Endodermal cell (in vitro differentiated cells): ENCODE data around the gene LEFTY2. TPM values are rescaled to one million over a fixed set of nuclear protein-coding genes. Genes with fewer than 3 reads are reported as not detected.
A peak's percentile ranks its signal among the peaks of the same experiment; 100 is the strongest.
"Not testable (repeated sequence)": the region's sequence is repeated elsewhere in the genome, so short reads cannot be mapped to it uniquely, and the experiment has no call there.

Experiments used
- DNase-seq: peaks from one replicate; pipeline ENCODE4 v3.0.0-alpha.2; 2017
- H3K27ac ChIP-seq: 2 replicates; pipeline ENCODE4 v1.5.1; 2013; ENCODE audit warnings: mild to moderate bottlenecking, low read depth, low read length, moderate library complexity
- H3K27me3 ChIP-seq: 2 replicates; pipeline ENCODE4 v1.6.1; 2013; ENCODE audit warnings: mild to moderate bottlenecking, low read length, moderate library complexity; ENCODE audit not compliant: insufficient read depth, control insufficient read depth, poor library complexity, severe bottlenecking
- H3K36me3 ChIP-seq: 2 replicates; pipeline ENCODE4 v1.7.0; 2013; ENCODE audit warnings: mild to moderate bottlenecking, low read length, moderate library complexity; ENCODE audit not compliant: control insufficient read depth, insufficient read depth
- H3K4me1 ChIP-seq: one replicate; pipeline ENCODE4 v1.7.0; 2013; ENCODE audit warnings: low read length; ENCODE audit not compliant: control insufficient read depth, insufficient read depth
- H3K4me3 ChIP-seq: 2 replicates; pipeline ENCODE4 v1.5.1; 2013; ENCODE audit warnings: mild to moderate bottlenecking, low read length, moderate library complexity
- H3K9ac ChIP-seq: 2 replicates; pipeline ENCODE4 v1.6.1; 2013; ENCODE audit warnings: mild to moderate bottlenecking, low read length, moderate library complexity; ENCODE audit not compliant: poor library complexity, severe bottlenecking; ENCODE audit errors: extremely low read depth
- H3K9me3 ChIP-seq: 2 replicates; pipeline ENCODE4 v1.6.1; 2013; ENCODE audit warnings: mild to moderate bottlenecking, low read length, moderate library complexity; ENCODE audit not compliant: control insufficient read depth
- H3K27ac Mint-ChIP-seq: 2 replicates; pipeline ENCODE4 v1.8.0; 2020; ENCODE audit warnings: mixed read lengths
- H3K27me3 Mint-ChIP-seq: 2 replicates; pipeline ENCODE4 v1.8.0; 2021; ENCODE audit warnings: mild to moderate bottlenecking, mixed read lengths; ENCODE audit not compliant: insufficient read depth
- H3K36me3 Mint-ChIP-seq: 2 replicates; pipeline ENCODE4 v1.8.0; 2020; ENCODE audit warnings: low read depth, mixed read lengths
- H3K4me1 Mint-ChIP-seq: 2 replicates; pipeline ENCODE4 v1.8.0; 2020; ENCODE audit warnings: mixed read lengths
- H3K4me3 Mint-ChIP-seq: 2 replicates; pipeline ENCODE4 v1.8.0; 2020; ENCODE audit warnings: mild to moderate bottlenecking, moderate library complexity, mixed read lengths
- H3K9me3 Mint-ChIP-seq: 2 replicates; pipeline ENCODE4 v1.8.0; 2020; ENCODE audit warnings: mild to moderate bottlenecking, mixed read lengths
- CTCF ChIP-seq: fragments of 200-600 bp; sonication (generic); conservative IDR thresholded peaks from 2 replicates; pipeline ENCODE4 v1.5.0; 2021; ENCODE audit warnings: antibody characterized with exemption, mild to moderate bottlenecking
- WGBS, 2 experiments: methylation state at CpG; one replicate each; pipeline versions ENCODE4 v1.1.5 to v1.1.7; 2013; ENCODE audit warnings: missing lambda C conversion rate in 2 of 2, mixed read lengths in 1 of 2; ENCODE audit not compliant: insufficient coverage in 1 of 2, insufficient read length in 1 of 2; 5-methylcytosine and 5-hydroxymethylcytosine counted together
- total RNA-seq, 2 donors: library from RNA; stranded (reverse); fragmentation: NEBNext Ultra II Directional in 1 of 2; extraction: Animal tissue kit (Norgen Biotek cat#: 25700) in 1 of 2; gene quantifications; 2 replicates in 1 of 2; 3 replicates in 1 of 2; pipeline ENCODE4 v1.2.1, GENCODE V29; 2021

Gene LEFTY2
- total RNA-seq, 2 donors from 2014 or later: 272 to 938 TPM

- Mint-ChIP-seq H3K9me3 (no peaks in the 10 kb centered on the region), H3K36me3 (peaks cover 8% of the 10 kb centered on the region), H3K4me1 (peaks cover 50% of the 10 kb centered on the region), H3K27ac (peak overlapping the region; percentile 92), H3K4me3 (peak overlapping the region; percentile 69), H3K27me3 (peaks cover 4% of the 10 kb centered on the region)
- Histone ChIP-seq H3K9ac (peak overlapping the region; percentile 96), H3K9me3 (no peaks in the 10 kb centered on the region), H3K27me3 (no peaks in the 10 kb centered on the region), H3K36me3 (peaks cover 32% of the 10 kb centered on the region), H3K27ac (no peak overlapping the region), H3K4me3 (no peak overlapping the region), H3K4me1 (peaks cover 40% of the 10 kb centered on the region)
- WGBS, 2 experiments: 63 to 83% methylated on average over 7 of the region's 7 CpGs
- peak; percentile 79 for DNase-seq
- TF ChIP-seq CTCF: no peak
Measured at GRCh38 chr1:225942574-225942973, 1.6 kb upstream of the LEFTY2 start.

- Histone ChIP-seq H3K4me3 (peak overlapping the region; percentile 88), H3K36me3 (peaks cover 39% of the 10 kb centered on the region), H3K9me3 (no peaks in the 10 kb centered on the region), H3K27ac (peak overlapping the region; percentile 3), H3K4me1 (peaks cover 34% of the 10 kb centered on the region), H3K9ac (peak overlapping the region; percentile 96), H3K27me3 (no peaks in the 10 kb centered on the region)
- peak overlapping the region; percentile 92 for H3K27ac Mint-ChIP-seq
- peaks cover 12% of the 10 kb centered on the region for H3K36me3 Mint-ChIP-seq
- no peak for DNase-seq
- TF ChIP-seq CTCF: no peak
- no peaks in the 10 kb centered on the region for H3K9me3 Mint-ChIP-seq
- H3K4me1 Mint-ChIP-seq: peaks cover 48% of the 10 kb centered on the region
- peak overlapping the region; percentile 69 for H3K4me3 Mint-ChIP-seq
- no peaks in the 10 kb centered on the region for H3K27me3 Mint-ChIP-seq
- WGBS, 2 experiments: 83 to 85% methylated on average over 1 of the region's 1 CpG
Measured at GRCh38 chr1:225941942-225942222, 862 bp upstream of the LEFTY2 start.

GRCh38 chr1:225940385-225941151 is 452 bp downstream of the LEFTY2 start:
- peaks cover 12% of the 10 kb centered on the region for H3K36me3 Mint-ChIP-seq
- H3K27me3 ChIP-seq: no peaks in the 10 kb centered on the region
- peak overlapping the region; percentile 88 for H3K4me3 ChIP-seq
- H3K9me3 Mint-ChIP-seq: no peaks in the 10 kb centered on the region
- H3K4me1 ChIP-seq: peaks cover 23% of the 10 kb centered on the region
- H3K9ac ChIP-seq: peak overlapping the region; percentile 96
- peak overlapping the region; percentile 69 for H3K4me3 Mint-ChIP-seq
- TF ChIP-seq CTCF: no peak
- no peaks in the 10 kb centered on the region for H3K27me3 Mint-ChIP-seq
- DNase-seq: peak; percentile 69
- H3K27ac ChIP-seq: peak overlapping the region; percentile 3
- peaks cover 37% of the 10 kb centered on the region for H3K4me1 Mint-ChIP-seq
- peak overlapping the region; percentile 87 for H3K27ac Mint-ChIP-seq
- peaks cover 39% of the 10 kb centered on the region for H3K36me3 ChIP-seq
- no peaks in the 10 kb centered on the region for H3K9me3 ChIP-seq
- WGBS, 2 experiments: 81 to 92% methylated on average over 17 to 25 of the region's 25 CpGs

- not testable (repeated sequence) for H3K27ac ChIP-seq, H3K9me3 ChIP-seq, H3K27me3 Mint-ChIP-seq, DNase-seq, H3K9me3 Mint-ChIP-seq, H3K27me3 ChIP-seq
- H3K4me1 Mint-ChIP-seq: peaks cover 30% of the 10 kb centered on the region
- peak overlapping the region; percentile 87 for H3K27ac Mint-ChIP-seq
- Histone ChIP-seq H3K4me1 (peaks cover 18% of the 10 kb centered on the region), H3K9ac (peak overlapping the region; percentile 96), H3K36me3 (peaks cover 39% of the 10 kb centered on the region), H3K4me3 (peak overlapping the region; percentile 88)
- H3K36me3 Mint-ChIP-seq: peaks cover 12% of the 10 kb centered on the region
- H3K4me3 Mint-ChIP-seq: peak overlapping the region; percentile 69
- 56 to 93% methylated on average over 3 to 8 of the region's 8 CpGs for WGBS, 2 experiments
Measured at GRCh38 chr1:225939939-225940310, 1.1 kb downstream of the LEFTY2 start.

GRCh38 chr1:225939097-225939938 is 1.7 kb downstream of the LEFTY2 start:
- peaks cover 39% of the 10 kb centered on the region for H3K36me3 ChIP-seq
- peak overlapping the region; percentile 96 for H3K9ac ChIP-seq
- WGBS, 2 experiments: 43 to 98% methylated on average over 6 to 42 of the region's 69 CpGs
- peak; percentile 89 for DNase-seq
- not testable (repeated sequence) for H3K9me3 Mint-ChIP-seq, H3K27ac ChIP-seq, H3K9me3 ChIP-seq, H3K27me3 Mint-ChIP-seq, H3K27me3 ChIP-seq
- peaks cover 25% of the 10 kb centered on the region for H3K4me1 Mint-ChIP-seq
- peak overlapping the region; percentile 26 for H3K27ac Mint-ChIP-seq
- H3K4me3 Mint-ChIP-seq: peak overlapping the region; percentile 69
- H3K4me3 ChIP-seq: peak overlapping the region; percentile 88
- peaks cover 12% of the 10 kb centered on the region for H3K4me1 ChIP-seq
- peaks cover 12% of the 10 kb centered on the region for H3K36me3 Mint-ChIP-seq
